Keratinocyte (primary cell): ENCODE measurements around the gene ARHGAP22. TPM values are rescaled to one million over a fixed set of nuclear protein-coding genes. Genes with fewer than 3 reads are reported as not detected.

ENCODE experiments used
- DNase-seq: peaks from one replicate; pipeline ENCODE4 v3.0.0-alpha.2; 2011; ENCODE audit warnings: low read depth, missing footprints, low spot score
- FAIRE-seq: peaks from 2 replicates; lab custom pipeline; 2011; peaks lifted over from hg19 to GRCh38; lab: Jason Lieb, UNC
- H2AFZ ChIP-seq: 2 replicates; pipeline ENCODE4 v1.6.0; 2012; ENCODE audit warnings: low read length, control low read depth, inconsistent platforms; ENCODE audit not compliant: control insufficient read depth
- H3K27ac ChIP-seq: 2 replicates; pipeline ENCODE4 v1.5.1; 2011; ENCODE audit warnings: low read length; ENCODE audit not compliant: control insufficient read depth, insufficient read depth
- H3K27me3 ChIP-seq: 3 replicates; pipeline ENCODE4 v1.6.0; 2011; ENCODE audit warnings: low read length; ENCODE audit not compliant: control insufficient read depth, insufficient read depth; ENCODE audit errors: extremely low read depth
- H3K36me3 ChIP-seq, 2 experiments: 2 replicates in 1 of 2; 3 replicates in 1 of 2; pipeline ENCODE4 v1.5.1; 2011; ENCODE audit warnings: low read length in 2 of 2, mild to moderate bottlenecking in 1 of 2; ENCODE audit not compliant: control insufficient read depth in 2 of 2, insufficient read depth in 2 of 2; ENCODE audit errors: extremely low read depth in 1 of 2
- H3K4me1 ChIP-seq: 3 replicates; pipeline ENCODE4 v1.5.1; 2011; ENCODE audit warnings: low read length; ENCODE audit not compliant: control insufficient read depth, insufficient read depth; ENCODE audit errors: extremely low read depth
- H3K4me2 ChIP-seq: 3 replicates; pipeline ENCODE4 v1.6.0; 2011; ENCODE audit warnings: low read depth, low read length; ENCODE audit not compliant: control insufficient read depth, insufficient read depth; ENCODE audit errors: extremely low read depth
- H3K4me3 ChIP-seq, 3 experiments: fragments of 200-600 bp in 1 of 3; sonication (generic) in 1 of 3; 2 replicates in 2 of 3; 3 replicates in 1 of 3; pipeline ENCODE4 v1.5.1; 2011 to 2016; ENCODE audit warnings: low read length in 3 of 3, mild to moderate bottlenecking in 3 of 3, control low read depth in 2 of 3, inconsistent platforms in 1 of 3, low read depth in 1 of 3, mixed read lengths in 1 of 3, mixed run types in 1 of 3, moderate library complexity in 1 of 3; ENCODE audit not compliant: control insufficient read depth in 2 of 3, insufficient read depth in 2 of 3; ENCODE audit errors: extremely low read depth in 1 of 3
- H3K79me2 ChIP-seq: 2 replicates; pipeline ENCODE4 v1.6.0; 2012; ENCODE audit warnings: low read length; ENCODE audit not compliant: control insufficient read depth, insufficient read depth
- H3K9ac ChIP-seq: 3 replicates; pipeline ENCODE4 v1.6.0; 2011; ENCODE audit warnings: low read length; ENCODE audit not compliant: control insufficient read depth, insufficient read depth; ENCODE audit errors: extremely low read depth
- H3K9me1 ChIP-seq: 3 replicates; pipeline ENCODE4 v1.6.0; 2011; ENCODE audit warnings: low read length; ENCODE audit not compliant: control insufficient read depth, insufficient read depth; ENCODE audit errors: extremely low read depth
- H3K9me3 ChIP-seq: 2 replicates; pipeline ENCODE4 v1.5.1; 2012; ENCODE audit warnings: low read depth, low read length; ENCODE audit not compliant: control insufficient read depth
- H4K20me1 ChIP-seq: 3 replicates; pipeline ENCODE4 v1.6.0; 2011; ENCODE audit warnings: low read length; ENCODE audit not compliant: control insufficient read depth, insufficient read depth; ENCODE audit errors: extremely low read depth
- EZH2 ChIP-seq: IDR thresholded peaks from one replicate; pipeline ENCODE4 v1.6.1; 2012; ENCODE audit warnings: inconsistent platforms, mild to moderate bottlenecking, low read length, moderate library complexity
- dilution Hi-C: fragments of 300-500 bp; cut with MboI; formaldehyde crosslinking; loops from one replicate; pipeline ENCODE4 v1.7.0; 2020; ENCODE audit warnings: low sequenced_read_pairs; ENCODE audit not compliant: extremely low pct_ligation_motif_present
- polyA plus RNA-seq, 5 experiments: library from polyadenylated mRNA; depleted of rRNA in 3 of 5; stranded (reverse) in 3 of 5; stranded (forward) in 1 of 5; unstranded in 1 of 5; fragments of >200 nt; gene quantifications; 1 replicate in 1 of 5; 2 replicates in 3 of 5; 3 replicates in 1 of 5; pipeline versions ENCODE4 v1.2.1 to v1.2.3, GENCODE V29; 2011 to 2012; ENCODE audit warnings: missing spikeins in 2 of 5, low read depth in 1 of 5, low replicate concordance in 1 of 5
- TF ChIP-seq, protein P1 (sequence below), 3 experiments: IDR thresholded peaks in 1 of 3; conservative IDR thresholded peaks in 1 of 3; optimal IDR thresholded peaks in 1 of 3; 2 replicates in 2 of 3; 3 replicates in 1 of 3; pipeline versions ENCODE3 to v1.5.1; 2011; ENCODE audit warnings: low read length in 3 of 3, mild to moderate bottlenecking in 3 of 3, moderate library complexity in 2 of 3, control low read depth in 1 of 3, inconsistent platforms in 1 of 3; ENCODE audit not compliant: insufficient read depth in 2 of 3; ENCODE audit errors: extremely low read depth in 1 of 3

Gene ARHGAP22
- polyA plus RNA-seq, 1 donor (not counting 4 experiments of a cell fraction or from before 2014, with no cell fraction given): 4.9 TPM

DNA sequence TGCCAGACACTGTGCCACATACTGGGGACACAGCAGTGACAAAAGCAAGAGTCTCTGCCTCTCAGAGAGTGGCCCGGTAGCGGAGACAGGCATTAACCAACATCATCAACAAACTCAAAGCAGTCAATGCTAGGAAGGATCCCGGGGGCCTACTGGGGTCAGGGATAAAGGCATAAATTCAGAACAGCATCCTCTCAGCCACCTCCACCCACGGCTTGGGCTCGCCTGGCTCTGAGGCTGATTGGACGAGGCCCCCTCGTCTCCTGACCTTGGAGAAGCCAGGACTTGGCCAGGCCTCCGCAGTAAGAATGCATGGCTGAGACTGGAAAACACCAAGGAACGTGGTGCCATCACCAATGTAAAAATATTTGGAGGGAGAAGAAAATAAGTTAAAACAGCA lies 102.1 kb downstream of the ARHGAP22 start:
- Histone ChIP-seq H4K20me1 (no peaks in the 10 kb centered on the region), H3K9me1 (no peaks in the 10 kb centered on the region), H3K4me2 (no peak overlapping the region), H3K4me3 (no peak overlapping the region), H2AFZ (no peak overlapping the region), H3K36me3 (no peaks in the 10 kb centered on the region), H3K4me1 (no peaks in the 10 kb centered on the region), H3K27ac (no peak overlapping the region), H3K79me2 (no peaks in the 10 kb centered on the region), H3K9ac (no peak overlapping the region), H3K9me3 (no peaks in the 10 kb centered on the region), H3K27me3 (no peaks in the 10 kb centered on the region)
- no peak for DNase-seq
- FAIRE-seq: no peak
- TF ChIP-seq EZH2: no peak
- TF ChIP-seq, protein P1, sequence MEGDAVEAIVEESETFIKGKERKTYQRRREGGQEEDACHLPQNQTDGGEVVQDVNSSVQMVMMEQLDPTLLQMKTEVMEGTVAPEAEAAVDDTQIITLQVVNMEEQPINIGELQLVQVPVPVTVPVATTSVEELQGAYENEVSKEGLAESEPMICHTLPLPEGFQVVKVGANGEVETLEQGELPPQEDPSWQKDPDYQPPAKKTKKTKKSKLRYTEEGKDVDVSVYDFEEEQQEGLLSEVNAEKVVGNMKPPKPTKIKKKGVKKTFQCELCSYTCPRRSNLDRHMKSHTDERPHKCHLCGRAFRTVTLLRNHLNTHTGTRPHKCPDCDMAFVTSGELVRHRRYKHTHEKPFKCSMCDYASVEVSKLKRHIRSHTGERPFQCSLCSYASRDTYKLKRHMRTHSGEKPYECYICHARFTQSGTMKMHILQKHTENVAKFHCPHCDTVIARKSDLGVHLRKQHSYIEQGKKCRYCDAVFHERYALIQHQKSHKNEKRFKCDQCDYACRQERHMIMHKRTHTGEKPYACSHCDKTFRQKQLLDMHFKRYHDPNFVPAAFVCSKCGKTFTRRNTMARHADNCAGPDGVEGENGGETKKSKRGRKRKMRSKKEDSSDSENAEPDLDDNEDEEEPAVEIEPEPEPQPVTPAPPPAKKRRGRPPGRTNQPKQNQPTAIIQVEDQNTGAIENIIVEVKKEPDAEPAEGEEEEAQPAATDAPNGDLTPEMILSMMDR (optimal IDR thresholded peaks at IDR 0.05 in 1 of 3, IDR thresholded peaks at IDR 0.05 in 1 of 3, conservative IDR thresholded peaks at IDR 0.05 in 1 of 3; ENCODE audit: extremely low read depth in 1 of 3, insufficient read depth in 2 of 3, low read length in 3 of 3): no peak
- dilution Hi-C loops: no loop called here

DNA sequence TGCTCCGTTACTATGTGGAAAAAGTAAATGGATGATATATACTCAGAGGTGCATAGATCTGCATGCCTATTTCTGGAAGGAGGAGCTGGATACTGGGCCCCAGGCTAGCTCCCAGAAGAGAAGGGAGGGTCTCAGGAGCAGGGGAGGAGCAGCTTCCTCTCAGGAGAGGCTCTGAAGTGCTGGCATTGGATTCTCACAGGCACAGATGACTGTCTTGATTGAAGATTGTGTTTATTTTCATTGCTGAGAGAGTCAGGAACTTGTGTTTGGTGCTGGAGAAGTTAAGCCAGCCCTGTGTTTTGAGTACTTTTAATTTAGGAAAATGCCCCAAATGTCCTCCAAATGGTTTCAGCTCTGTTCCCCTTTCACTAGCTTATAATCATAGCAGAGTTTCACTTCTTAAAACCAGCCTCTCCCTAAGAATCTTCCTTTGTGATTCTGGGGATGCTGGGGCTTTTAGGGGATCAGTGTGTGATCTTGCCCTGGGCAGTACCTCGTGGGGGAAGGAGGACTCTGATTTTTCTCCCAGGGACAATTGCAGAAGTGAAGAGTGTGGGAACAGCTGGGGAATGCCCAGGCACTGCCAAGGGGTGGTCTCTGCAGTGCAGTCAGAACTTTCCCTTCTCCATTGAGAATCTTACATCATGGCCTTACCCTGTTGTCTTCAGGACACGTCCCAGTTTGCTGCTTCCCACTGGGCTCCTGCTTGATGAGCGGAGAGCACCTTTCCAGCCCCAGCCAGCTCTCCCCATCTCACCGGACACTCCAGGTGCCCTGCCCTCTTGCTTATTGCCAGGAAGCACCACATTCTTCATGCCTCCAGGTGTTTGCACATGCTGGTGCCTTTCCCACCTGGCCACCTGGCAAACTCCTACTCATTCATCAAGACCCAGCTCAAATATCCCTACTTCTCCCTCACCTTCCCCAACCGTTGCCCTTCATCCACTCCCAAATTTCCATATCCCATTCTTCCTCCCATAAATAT lies 102.8 kb downstream of the ARHGAP22 start:
- no peaks in the 10 kb centered on the region for H3K36me3 ChIP-seq

More for the DNA sequence above, 102.8 kb downstream of the ARHGAP22 start:
- no peaks in the 10 kb centered on the region for H4K20me1 ChIP-seq
- H3K9ac ChIP-seq: no peak overlapping the region
- H3K27me3 ChIP-seq: no peaks in the 10 kb centered on the region
- no peaks in the 10 kb centered on the region for H3K9me3 ChIP-seq
- H3K4me2 ChIP-seq: no peak overlapping the region
- DNase-seq (no peak), FAIRE-seq (no peak)
- no peak overlapping the region for H3K27ac ChIP-seq
- no peak overlapping the region for H3K4me3 ChIP-seq
- no peak overlapping the region for H2AFZ ChIP-seq
- no peaks in the 10 kb centered on the region for H3K79me2 ChIP-seq
- H3K4me1 ChIP-seq: peaks cover 4% of the 10 kb centered on the region
- H3K9me1 ChIP-seq: no peaks in the 10 kb centered on the region
- dilution Hi-C loops: no loop called here
- no peak for TF ChIP-seq EZH2
- TF ChIP-seq, protein P1 (optimal IDR thresholded peaks at IDR 0.05 in 1 of 3, IDR thresholded peaks at IDR 0.05 in 1 of 3, conservative IDR thresholded peaks at IDR 0.05 in 1 of 3; ENCODE audit: extremely low read depth in 1 of 3, insufficient read depth in 2 of 3, low read length in 3 of 3): no peak
